HG03439 (cell line): Measurements from ENCODE around the gene MMP14.
A peak's percentile ranks its signal among the peaks of the same experiment; 100 is the strongest.
"Not testable (repeated sequence)": the region's sequence is repeated elsewhere in the genome, so short reads cannot be mapped to it uniquely, and the experiment has no call there.

ENCODE experiments used
- ATAC-seq: cut with Tn5 transposase; IDR thresholded peaks from one replicate; pipeline ENCODE4 v1.9.1; 2021; ENCODE audit warnings: mild to moderate bottlenecking, moderate library complexity; ENCODE audit not compliant: unreplicated experiment

Gene MMP14

DNA sequence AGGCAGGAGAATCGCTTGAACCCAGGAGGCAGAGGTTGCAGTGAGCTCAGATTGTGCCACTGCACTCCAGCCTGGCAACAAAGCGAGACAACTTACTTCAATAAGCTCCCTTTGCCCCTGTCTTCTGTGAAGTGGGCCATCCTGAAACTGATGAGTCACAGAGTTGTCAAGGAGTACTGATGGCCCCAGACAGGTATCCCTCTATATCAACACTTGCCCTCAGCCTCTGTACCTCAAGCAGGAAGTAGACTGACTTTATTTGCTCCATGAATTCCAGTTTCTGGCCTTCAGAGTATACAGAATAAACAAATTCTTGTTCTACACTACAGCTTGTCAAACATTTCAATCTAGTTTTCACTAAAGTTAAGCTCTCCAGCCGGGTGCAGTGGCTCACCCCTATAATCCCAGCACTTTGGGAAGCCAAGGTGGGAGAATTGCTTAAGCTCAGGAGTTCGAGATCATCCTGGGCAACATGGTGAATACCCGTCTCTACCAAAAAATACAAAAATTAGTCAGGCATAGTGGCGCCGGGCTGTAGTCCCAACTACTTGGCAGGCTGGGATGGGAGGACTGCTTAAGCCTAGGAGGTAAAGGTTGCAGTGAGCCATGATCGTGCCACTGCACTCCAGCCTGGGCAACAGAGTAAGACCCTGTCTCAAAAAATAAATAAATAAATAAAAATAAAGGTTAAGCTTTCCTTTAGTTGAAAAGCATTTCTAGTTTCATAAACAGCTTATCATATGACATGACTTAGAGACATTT, 18.8 kb downstream of the MMP14 start:
- no peak for ATAC-seq

DNA sequence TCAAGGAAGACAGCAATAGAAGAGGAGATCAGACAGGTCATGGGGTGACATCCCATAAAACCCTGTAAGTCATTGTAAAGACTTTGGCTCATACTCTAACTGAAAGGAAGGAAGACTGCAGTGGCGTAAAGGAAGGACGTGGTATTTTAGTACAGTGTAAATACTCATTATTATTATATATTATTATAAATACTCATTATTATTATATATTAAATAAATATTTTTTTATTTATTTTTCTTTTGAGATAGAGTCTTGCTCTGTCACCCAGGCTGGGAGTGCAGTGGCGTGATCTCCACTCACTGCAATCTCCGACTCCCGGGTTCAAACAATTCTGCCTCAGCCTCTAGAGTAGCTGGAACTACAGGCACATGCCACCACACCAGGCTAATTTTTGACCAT, 20.0 kb downstream of the MMP14 start:
- ATAC-seq, result no peak

DNA sequence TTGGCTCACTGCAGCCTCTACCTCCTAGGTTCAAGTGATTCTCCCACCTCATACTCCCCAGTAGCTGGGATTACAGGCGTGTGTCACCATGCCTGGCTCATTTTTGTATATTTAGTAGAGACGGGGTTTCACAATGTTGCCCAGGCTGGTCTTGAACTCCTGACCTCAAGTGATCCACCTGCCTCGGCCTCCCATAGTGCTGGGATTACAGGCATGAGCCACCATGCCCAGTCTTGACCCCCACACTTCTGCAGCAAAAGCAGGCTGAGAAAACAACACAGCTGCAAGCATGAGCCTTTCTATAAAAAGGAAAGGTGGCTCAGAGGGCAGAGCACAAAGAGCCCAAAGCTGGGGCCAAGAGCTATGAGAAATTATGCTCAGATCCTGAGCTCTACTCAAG, 24.0 kb downstream of the MMP14 start:
- not testable (repeated sequence) for ATAC-seq

DNA sequence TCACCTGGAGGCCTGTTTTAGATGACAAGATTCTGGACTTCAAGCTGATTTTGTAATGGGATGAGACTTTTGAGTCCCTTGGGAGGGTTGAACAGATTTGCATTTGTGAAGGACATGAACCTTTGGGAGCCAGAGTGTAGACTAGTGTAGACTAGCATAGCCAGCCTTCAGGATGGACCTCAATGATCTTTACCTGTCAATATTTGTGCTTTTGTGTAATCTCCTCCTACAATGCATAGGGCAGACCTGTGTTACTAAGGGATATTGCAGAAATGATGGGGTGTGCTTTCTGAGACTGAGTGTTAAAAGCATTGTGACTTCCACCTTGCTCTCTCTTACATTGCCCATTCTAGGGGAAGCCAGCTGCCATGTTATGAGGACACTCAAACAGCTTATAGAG, 25.3 kb downstream of the MMP14 start:
- no peak for ATAC-seq

DNA sequence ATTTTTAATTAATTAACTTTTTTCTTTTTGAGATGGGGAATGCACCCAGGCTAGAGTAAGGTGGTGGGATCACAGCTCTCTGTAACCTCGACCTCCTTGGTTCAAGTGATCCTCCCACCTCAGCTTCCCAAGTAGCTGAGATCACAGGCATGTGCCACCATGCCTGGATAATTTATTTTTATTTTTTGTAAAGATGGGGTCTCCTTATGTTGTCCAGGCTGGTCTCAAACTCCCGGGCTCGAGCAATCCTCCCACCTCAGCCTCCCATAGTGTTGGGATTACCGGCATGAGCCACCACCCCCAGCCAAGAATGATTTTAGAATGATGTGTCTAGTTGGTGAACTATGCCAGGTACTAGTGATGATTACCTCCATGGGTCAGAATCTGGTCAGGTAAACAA, 28.6 kb downstream of the MMP14 start:
- ATAC-seq, result no peak

DNA sequence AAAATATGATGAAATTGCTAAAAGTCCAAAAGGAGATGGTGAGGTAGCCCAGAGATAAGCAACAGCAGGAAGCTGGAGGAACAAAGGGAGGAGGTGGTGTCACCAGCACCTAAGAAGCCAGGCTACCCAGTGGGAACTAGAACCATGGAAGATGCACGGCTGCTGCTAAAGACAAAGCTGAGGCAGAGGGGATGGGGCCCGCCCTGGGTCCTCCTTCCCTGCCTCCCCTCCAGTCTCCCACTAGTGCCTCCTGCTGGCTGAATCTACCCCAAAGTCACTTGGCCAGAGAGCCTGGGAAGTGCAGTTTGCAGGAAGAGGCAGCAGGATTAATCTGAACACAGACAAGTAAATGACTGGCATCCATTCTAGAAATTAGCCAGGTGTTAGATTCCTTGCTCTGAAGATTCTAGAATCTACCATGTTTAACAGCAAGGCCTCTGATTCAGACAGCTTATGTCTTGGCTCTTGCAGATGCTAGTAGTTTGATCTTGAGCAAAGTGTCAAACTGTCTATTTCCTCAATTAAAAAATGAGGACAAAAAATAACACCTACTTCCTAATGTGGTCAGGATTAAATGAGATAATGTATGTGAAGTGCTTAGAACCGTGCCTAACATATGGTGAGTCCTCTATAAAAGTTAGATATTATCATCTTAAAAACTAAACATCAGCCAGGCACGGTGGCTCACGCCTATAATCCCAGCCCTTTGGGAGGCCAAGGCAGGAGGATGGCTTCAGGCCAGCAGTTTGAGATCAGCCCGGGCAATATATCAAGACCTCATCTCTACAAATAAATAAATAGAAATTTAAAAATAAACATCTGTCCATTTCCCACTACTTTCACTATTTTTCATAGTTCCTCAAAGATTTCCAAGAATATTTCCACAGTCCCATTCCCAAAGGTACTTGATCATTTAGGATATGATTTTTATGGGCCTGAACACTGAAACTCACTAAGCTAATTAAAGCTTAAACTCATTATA, 29.3 kb downstream of the MMP14 start:
- ATAC-seq, result no peak

DNA sequence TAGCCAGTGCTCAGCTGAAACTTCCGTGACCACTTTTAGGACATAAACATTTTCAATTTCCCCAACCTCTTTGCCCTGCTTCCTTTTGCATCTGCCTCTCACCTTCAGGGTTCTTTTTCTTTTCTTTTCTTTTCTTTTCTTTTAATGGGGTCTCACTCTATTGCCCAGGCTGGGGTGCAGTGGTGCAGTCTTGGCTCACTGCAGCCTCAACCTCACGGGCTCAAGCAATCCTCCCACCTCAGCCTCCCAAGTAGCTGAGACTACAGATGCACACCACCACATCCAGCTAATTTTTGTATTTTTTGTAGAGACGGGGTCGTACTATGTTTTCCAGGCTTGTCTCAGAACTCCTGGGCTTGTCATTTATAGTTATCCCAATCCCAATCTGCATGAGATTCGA, 30.5 kb downstream of the MMP14 start:
- no peak for ATAC-seq

DNA sequence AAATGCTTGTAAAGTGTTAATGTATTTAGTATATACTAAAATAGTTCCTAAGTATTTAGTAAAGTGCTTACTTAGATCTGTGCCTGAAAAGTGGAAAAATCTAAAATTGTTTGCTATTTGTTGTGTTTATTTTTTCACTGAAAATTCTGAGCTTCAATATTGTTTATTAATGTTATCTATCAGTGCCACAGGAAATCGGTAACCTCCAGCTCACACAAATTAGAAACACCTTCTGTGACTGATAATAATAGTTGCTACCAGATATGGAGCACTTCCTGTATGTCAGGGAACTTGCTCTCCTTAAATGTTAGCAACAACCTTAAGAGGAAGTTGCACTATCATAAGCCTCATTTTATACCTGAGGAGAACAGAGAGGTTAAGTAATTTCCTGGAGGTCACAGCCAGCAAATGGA, 34.4 kb downstream of the MMP14 start:
- peak; percentile 34 for ATAC-seq

DNA sequence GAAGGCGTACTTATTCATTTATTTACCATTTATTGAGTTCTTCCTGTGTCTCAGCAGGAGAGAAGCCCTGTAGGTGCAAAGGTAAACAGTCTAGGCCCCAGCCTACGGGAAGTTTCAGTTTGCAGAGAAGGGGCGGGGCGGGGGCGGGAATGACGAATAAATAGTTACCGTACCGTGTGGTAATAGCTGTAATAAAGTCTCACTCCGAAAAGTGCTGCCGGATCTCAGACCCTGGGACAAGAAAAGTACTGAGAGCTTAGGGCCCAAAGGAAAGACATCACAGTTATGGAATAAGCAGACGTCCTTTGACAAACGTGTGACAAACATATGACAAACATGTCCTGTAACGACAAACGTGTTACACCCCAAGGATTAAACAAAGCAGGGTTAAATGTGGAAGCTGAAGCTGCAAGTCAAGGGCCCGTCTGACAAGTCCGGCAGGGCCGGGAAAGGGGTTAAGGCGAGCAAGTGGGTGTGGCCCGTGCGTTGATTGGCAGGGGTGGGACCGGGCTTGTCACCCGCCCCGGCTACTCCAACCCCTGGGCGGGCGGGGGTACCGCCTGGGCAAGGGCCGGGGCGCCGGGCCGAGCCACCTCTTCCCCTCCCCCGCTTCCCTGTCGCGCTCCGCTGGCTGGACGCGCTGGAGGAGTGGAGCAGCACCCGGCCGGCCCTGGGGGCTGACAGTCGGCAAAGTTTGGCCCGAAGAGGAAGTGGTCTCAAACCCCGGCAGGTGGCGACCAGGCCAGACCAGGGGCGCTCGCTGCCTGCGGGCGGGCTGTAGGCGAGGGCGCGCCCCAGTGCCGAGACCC, 35.0 kb downstream of the MMP14 start, which contains the start of gene LRP10:
Gene LRP10 (plus strand): TSS at position 517 of the 809 bp plus-strand sequence. CDS start 564 bp downstream, outside the sequence.
- ATAC-seq, result peak; percentile 81

DNA sequence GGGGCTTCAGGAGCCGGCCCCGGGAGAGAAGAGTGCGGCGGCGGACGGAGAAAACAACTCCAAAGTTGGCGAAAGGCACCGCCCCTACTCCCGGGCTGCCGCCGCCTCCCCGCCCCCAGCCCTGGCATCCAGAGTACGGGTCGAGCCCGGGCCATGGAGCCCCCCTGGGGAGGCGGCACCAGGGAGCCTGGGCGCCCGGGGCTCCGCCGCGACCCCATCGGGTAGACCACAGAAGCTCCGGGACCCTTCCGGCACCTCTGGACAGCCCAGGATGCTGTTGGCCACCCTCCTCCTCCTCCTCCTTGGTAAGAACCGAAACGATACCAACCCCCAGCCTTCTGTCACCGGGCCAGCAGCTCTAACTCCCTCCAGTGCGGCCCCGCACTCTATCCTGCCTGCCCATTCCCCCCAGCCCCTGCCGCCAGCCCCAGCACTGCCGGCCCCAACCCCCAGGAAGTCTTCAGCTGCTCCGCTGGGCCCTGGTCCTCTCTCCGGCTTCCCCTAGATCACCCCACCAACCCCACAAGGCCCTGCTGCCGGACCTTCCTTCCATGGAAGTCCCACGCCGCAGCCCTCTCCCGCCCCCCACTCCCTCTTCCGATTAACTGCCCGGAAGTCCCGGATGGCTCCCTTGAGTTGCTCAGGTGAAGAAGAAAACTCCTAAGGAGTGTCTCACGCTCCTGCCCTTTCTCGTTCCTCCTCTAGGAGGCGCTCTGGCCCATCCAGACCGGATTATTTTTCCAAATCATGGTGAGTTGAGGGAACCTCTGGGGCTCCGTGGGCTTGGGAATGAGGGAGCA, 35.8 kb downstream of the MMP14 start:
- ATAC-seq, result peak; percentile 28

DNA sequence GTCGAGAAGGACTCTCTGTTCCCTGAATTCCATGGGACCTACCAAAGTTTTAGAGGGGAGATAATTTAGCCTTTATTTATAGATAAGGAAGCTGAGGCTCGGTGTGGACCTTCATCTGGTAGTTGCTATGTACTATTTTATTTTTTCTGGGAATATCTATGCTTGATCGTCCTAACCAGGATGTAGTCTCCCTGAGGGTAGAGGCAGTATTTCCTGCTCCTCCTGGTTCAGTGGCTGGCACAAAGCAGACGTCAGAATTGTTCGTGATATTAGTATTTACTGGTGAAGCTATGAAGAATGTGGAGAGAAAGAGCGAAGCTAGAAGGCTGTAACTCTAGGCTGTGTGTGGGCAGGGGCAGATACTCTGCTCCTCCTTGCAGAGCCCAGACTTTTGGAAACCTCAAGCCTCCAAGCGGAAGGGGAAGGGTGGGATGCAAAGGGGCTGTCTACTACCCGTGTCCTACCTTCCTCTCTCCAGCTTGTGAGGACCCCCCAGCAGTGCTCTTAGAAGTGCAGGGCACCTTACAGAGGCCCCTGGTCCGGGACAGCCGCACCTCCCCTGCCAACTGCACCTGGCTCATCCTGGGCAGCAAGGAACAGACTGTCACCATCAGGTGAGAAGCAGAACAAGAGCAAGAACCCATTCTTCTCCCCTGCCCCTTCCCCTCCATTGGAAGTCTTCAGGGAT, 36.6 kb downstream of the MMP14 start:
- ATAC-seq, result no peak

DNA sequence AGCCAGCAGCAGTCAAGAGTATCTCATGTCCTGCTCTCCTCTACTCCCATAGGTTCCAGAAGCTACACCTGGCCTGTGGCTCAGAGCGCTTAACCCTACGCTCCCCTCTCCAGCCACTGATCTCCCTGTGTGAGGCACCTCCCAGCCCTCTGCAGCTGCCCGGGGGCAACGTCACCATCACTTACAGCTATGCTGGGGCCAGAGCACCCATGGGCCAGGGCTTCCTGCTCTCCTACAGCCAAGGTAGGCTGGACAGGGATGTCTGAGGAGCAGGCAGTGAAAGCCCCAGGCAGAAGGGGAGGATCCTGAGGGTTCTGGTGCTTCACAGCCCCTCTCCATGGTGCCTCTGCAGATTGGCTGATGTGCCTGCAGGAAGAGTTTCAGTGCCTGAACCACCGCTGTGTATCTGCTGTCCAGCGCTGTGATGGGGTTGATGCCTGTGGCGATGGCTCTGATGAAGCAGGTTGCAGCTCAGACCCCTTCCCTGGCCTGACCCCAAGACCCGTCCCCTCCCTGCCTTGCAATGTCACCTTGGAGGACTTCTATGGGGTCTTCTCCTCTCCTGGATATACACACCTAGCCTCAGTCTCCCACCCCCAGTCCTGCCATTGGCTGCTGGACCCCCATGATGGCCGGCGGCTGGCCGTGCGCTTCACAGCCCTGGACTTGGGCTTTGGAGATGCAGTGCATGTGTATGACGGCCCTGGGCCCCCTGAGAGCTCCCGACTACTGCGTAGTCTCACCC, 38.8 kb downstream of the MMP14 start:
- ATAC-seq, result no peak

DNA sequence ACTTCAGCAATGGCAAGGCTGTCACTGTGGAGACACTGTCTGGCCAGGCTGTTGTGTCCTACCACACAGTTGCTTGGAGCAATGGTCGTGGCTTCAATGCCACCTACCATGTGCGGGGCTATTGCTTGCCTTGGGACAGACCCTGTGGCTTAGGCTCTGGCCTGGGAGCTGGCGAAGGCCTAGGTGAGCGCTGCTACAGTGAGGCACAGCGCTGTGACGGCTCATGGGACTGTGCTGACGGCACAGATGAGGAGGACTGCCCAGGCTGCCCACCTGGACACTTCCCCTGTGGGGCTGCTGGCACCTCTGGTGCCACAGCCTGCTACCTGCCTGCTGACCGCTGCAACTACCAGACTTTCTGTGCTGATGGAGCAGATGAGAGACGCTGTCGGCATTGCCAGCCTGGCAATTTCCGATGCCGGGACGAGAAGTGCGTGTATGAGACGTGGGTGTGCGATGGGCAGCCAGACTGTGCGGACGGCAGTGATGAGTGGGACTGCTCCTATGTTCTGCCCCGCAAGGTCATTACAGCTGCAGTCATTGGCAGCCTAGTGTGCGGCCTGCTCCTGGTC, 39.4 kb downstream of the MMP14 start:
- ATAC-seq, result no peak

DNA sequence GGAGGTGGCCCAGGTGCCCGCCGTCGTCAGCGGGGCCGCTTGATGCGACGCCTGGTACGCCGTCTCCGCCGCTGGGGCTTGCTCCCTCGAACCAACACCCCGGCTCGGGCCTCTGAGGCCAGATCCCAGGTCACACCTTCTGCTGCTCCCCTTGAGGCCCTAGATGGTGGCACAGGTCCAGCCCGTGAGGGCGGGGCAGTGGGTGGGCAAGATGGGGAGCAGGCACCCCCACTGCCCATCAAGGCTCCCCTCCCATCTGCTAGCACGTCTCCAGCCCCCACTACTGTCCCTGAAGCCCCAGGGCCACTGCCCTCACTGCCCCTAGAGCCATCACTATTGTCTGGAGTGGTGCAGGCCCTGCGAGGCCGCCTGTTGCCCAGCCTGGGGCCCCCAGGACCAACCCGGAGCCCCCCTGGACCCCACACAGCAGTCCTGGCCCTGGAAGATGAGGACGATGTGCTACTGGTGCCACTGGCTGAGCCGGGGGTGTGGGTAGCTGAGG, 40.7 kb downstream of the MMP14 start:
- ATAC-seq, result no peak

DNA sequence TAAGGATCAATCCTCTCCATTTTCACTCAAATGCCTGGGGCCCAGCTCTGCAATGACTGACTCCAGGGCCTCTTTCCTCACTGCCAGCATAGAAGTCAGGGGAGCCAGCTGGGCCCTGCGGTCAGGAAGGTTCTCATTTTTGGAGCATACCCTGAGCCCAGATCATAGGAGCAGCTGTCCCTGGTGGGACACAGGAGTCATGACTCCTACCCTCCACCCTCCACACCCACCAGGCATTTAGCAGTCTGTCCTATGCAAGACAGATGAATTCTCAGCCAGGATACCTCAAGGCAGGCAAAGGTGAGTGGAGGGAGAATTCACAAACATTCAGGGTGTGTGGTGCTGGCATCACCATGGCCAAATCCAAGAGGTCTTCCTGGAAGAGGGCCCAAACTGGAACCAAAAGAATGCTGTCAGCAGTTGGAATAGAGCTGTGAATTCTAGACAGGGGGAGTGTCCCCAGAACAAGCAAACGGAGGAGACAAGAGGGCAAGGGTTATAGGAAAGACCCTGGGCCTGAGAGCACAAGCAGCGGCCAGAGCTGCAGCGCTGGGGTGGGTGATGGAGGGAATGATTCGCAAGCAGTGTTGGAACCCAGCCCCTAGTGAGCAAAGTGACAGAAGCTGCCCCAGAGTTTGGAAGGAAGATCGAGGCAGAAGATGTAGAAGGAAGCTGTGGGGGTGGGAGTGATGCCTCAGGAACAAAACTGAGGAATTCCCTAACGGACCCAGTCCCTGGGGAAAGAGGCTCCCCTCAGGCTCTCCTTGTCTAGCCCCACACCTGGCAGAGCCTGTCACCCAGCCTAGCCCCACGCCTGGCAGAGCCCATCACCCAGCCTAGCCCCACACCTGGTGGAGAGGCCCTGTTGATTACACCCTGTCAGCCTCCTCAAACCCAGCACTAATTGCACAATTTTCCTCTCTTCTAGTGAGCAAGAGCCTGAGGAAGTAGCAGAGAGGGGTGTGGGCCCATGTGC, 42.2 kb downstream of the MMP14 start:
- ATAC-seq, result no peak

DNA sequence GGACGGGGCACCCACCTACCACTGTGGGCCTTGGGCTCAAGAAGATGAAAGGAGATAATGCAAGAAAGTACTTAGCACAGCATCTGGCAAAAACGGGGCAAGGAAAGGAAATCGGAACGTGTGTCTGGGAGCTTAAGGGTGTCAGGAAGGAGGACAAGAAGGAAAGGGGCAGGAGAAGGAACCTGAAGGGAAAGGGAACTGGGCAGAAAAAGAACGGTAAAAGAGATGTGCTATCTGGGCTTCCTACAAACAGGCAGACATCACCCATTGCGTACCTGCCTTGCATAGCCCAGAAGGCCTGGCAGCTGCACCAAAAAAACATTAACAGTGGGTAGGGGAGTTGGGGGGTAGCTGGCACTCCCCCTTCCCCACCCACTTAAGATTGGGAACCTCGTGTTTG, 45.7 kb downstream of the MMP14 start:
- no peak for ATAC-seq

DNA sequence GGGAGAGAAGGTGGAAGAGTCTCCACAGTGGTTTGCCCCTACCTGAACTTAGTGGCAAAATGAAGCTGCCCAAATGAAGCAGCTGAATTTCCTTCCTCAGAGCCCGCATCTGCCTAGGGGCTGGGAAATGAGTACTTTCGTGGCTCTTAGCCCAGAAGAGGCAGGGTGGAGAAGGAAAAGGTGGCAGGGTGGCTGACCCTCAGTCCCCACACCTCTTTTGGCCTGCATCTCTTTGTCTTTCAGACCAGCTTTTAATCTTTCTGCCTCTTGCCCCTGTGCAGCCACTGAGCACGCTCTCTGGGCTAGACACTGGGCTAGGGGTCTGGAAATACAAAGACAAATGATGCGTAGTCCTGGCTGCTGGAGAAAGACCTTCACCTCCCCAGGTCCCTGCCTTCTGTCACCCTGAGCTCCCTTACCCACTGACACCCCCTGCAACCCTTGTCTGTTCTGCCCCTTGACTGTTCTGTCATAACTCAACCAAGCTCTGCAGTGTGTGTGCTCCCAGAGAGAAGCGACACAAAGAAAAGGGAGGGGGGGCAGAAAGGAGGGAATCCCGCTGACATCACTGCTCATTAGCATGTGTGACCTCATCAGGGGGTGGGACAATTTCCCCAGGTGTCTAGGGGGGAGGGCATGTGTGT, 46.3 kb downstream of the MMP14 start:
- no peak for ATAC-seq
